WTC11 (cell line): ENCODE results near the gene SPPL2B.

Experiments used
- ATF2 ChIP-seq: sonication (generic); formaldehyde crosslinking; IDR thresholded peaks from 2 replicates; pipeline ENCODE4 v1.8.1; 2022; ENCODE audit warnings: low read depth, missing genetic modification reagents, borderline replicate concordance
- CBFB ChIP-seq: sonication (generic); formaldehyde crosslinking; IDR thresholded peaks from 2 replicates; pipeline ENCODE4 v1.8.1; 2022; ENCODE audit warnings: mild to moderate bottlenecking, low read depth, missing genetic modification reagents
- CTCF ChIP-seq: fragments of 200-600 bp; IDR thresholded peaks from 2 replicates; pipeline ENCODE4 v1.8.0; 2022; ENCODE audit warnings: antibody characterized with exemption
- FOXP1 ChIP-seq: sonication (generic); formaldehyde crosslinking; IDR thresholded peaks from 2 replicates; pipeline ENCODE4 v1.8.0; 2022; ENCODE audit warnings: missing genetic modification reagents, mild to moderate bottlenecking, moderate library complexity, borderline replicate concordance
- KAT7 ChIP-seq: sonication (generic); formaldehyde crosslinking; IDR thresholded peaks from 2 replicates; pipeline ENCODE4 v1.8.1; 2023; ENCODE audit warnings: missing genetic modification reagents, mild to moderate bottlenecking, borderline replicate concordance
- MXD4 ChIP-seq: fragments of 250-450 bp; sonication (Bioruptor Pico); IDR thresholded peaks from 2 replicates; pipeline ENCODE4 v1.8.0; 2021; ENCODE audit warnings: mild to moderate bottlenecking, moderate library complexity, borderline replicate concordance
- NFYB ChIP-seq: sonication (generic); formaldehyde crosslinking; conservative IDR thresholded peaks from 2 replicates; pipeline ENCODE4 v1.8.0; 2022; ENCODE audit warnings: low read depth, missing genetic modification reagents
- RELA ChIP-seq: sonication (generic); formaldehyde crosslinking; IDR thresholded peaks from 2 replicates; pipeline ENCODE4 v1.8.1; 2022; ENCODE audit warnings: missing genetic modification reagents, mild to moderate bottlenecking, borderline replicate concordance
- SP1 ChIP-seq: sonication (generic); formaldehyde crosslinking; conservative IDR thresholded peaks from 2 replicates; pipeline ENCODE4 v1.8.1; 2022; ENCODE audit warnings: missing genetic modification reagents
- USF1 ChIP-seq: sonication (generic); formaldehyde crosslinking; IDR thresholded peaks from 2 replicates; pipeline ENCODE4 v1.8.0; 2022; ENCODE audit warnings: mild to moderate bottlenecking, missing genetic modification reagents
- ZNF281 ChIP-seq: sonication (generic); formaldehyde crosslinking; IDR thresholded peaks from 2 replicates; pipeline ENCODE4 v1.8.0; 2023; ENCODE audit warnings: mild to moderate bottlenecking, missing genetic modification reagents

GRCh38 chr19:2389594-2389993 is 61.1 kb downstream of the SPPL2B start:
- TF ChIP-seq MXD4 (CRISPR knock-in tag) = no peak
- no peak for TF ChIP-seq CTCF
- no peak for TF ChIP-seq NFYB
- TF ChIP-seq USF1 (CRISPR knock-in tag) = no peak
- TF ChIP-seq CBFB (CRISPR knock-in tag) = no peak
- TF ChIP-seq FOXP1 (CRISPR knock-in tag) = no peak
- TF ChIP-seq ZNF281 (CRISPR knock-in tag) = no peak
- no peak for TF ChIP-seq SP1 (CRISPR knock-in tag)
- no peak for TF ChIP-seq KAT7 (CRISPR knock-in tag)
- no peak for TF ChIP-seq ATF2 (CRISPR knock-in tag)
- no peak for TF ChIP-seq RELA (CRISPR knock-in tag)
